Cardiac muscle cell (in vitro differentiated cells and primary cell): Measurements from ENCODE around the gene ATXN1. TPM values are rescaled to one million over a fixed set of nuclear protein-coding genes. Genes with fewer than 3 reads are reported as not detected.

ENCODE experiments used
- DNase-seq, 2 donors: peaks; one replicate each; pipeline versions ENCODE4 v3.0.0 to v3.0.0-alpha.2; 2010 to 2017; ENCODE audit warnings: low read depth in 1 of 2, low spot score in 1 of 2
- H3K27ac ChIP-seq: fragments of 200-600 bp; sonication (generic); 2 replicates; pipeline ENCODE4 v1.5.1; 2016
- H3K27me3 ChIP-seq: fragments of 200-600 bp; sonication (generic); 2 replicates; pipeline ENCODE4 v1.6.0; 2016; ENCODE audit warnings: control low read depth
- H3K36me3 ChIP-seq: fragments of 200-600 bp; sonication (generic); 2 replicates; pipeline ENCODE4 v1.5.1; 2016; ENCODE audit warnings: control low read depth
- H3K4me1 ChIP-seq: fragments of 200-600 bp; sonication (generic); 2 replicates; pipeline ENCODE4 v1.8.1; 2017; ENCODE audit warnings: low read depth, mild to moderate bottlenecking, mixed run types
- H3K4me3 ChIP-seq: fragments of 200-600 bp; sonication (generic); 2 replicates; pipeline ENCODE4 v1.5.1; 2016; ENCODE audit warnings: mild to moderate bottlenecking
- H3K9me3 ChIP-seq: fragments of 200-600 bp; sonication (generic); 2 replicates; pipeline ENCODE4 v1.5.1; 2017; ENCODE audit warnings: low read depth, mild to moderate bottlenecking, control low read depth
- polyA plus RNA-seq: library from polyadenylated mRNA; unstranded; fragments of >200 nt; fragmentation: Nextera tagmentation; extraction: Ambion mirVana; gene quantifications from 2 replicates; pipeline ENCODE4 v1.2.1, GENCODE V29; 2016
- total RNA-seq: library from RNA; depleted of rRNA; stranded (reverse); fragments of >200 nt; gene quantifications from 2 replicates; pipeline ENCODE4 v1.2.3, GENCODE V29; 2016
- TF ChIP-seq, protein P1 (sequence below): IDR thresholded peaks from 2 replicates; pipeline ENCODE4 v1.5.1; 2012; ENCODE audit warnings: low read depth, mild to moderate bottlenecking, low read length

ATXN1 gene
- total and polyA plus RNA-seq, 2 experiments from 2014 or later = 15.1 to 37.4 TPM

DNA sequence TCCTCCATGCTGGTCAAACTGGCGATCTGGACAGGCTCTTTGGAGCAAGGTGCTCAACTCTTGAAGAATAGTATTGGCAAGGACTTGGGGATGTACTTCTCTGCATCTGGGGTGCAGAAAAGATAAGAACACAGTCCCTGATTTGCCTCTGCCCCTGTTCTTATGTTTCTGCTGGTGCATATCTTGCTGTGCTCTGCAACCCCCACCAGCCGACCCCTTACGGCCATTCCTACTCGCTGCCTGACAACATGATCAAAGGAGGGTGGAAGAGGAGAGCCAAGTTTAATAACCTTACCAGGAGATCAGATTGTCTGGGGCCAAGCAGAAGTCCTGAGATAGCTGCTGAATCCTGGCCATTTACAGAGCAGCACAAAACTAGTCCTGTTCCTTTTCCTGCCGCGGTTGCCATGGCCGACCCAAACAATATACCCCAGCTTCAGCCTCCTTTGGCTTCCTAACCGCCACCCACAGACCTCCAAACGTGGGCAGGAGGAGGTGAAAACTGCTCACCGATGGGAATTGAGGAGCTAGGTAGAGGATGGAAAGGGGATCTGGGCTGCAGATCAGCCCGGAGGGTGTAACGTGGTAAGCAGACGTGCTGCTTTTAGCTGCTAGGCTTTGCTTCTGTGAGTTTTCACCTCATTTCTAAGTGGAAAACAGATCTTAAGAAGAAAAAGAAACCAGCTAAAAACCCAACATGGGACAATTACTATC, 60.9 kb downstream of the ATXN1 start:
- peak; percentile 22 to 36 for DNase-seq
- no peak overlapping the region for H3K4me3 ChIP-seq
- TF ChIP-seq, protein P1, sequence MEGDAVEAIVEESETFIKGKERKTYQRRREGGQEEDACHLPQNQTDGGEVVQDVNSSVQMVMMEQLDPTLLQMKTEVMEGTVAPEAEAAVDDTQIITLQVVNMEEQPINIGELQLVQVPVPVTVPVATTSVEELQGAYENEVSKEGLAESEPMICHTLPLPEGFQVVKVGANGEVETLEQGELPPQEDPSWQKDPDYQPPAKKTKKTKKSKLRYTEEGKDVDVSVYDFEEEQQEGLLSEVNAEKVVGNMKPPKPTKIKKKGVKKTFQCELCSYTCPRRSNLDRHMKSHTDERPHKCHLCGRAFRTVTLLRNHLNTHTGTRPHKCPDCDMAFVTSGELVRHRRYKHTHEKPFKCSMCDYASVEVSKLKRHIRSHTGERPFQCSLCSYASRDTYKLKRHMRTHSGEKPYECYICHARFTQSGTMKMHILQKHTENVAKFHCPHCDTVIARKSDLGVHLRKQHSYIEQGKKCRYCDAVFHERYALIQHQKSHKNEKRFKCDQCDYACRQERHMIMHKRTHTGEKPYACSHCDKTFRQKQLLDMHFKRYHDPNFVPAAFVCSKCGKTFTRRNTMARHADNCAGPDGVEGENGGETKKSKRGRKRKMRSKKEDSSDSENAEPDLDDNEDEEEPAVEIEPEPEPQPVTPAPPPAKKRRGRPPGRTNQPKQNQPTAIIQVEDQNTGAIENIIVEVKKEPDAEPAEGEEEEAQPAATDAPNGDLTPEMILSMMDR = no peak
- no peaks in the 10 kb centered on the region for H3K36me3 ChIP-seq
- H3K27ac ChIP-seq = no peak overlapping the region
- no peaks in the 10 kb centered on the region for H3K27me3 ChIP-seq
- H3K4me1 ChIP-seq = peaks cover 33% of the 10 kb centered on the region
- no peaks in the 10 kb centered on the region for H3K9me3 ChIP-seq

GRCh38 chr6:16698997-16699868, 62.0 kb downstream of the ATXN1 start:
- Histone ChIP-seq H3K4me1 (peaks cover 25% of the 10 kb centered on the region), H3K27ac (no peak overlapping the region), H3K9me3 (no peaks in the 10 kb centered on the region), H3K4me3 (no peak overlapping the region), H3K36me3 (no peaks in the 10 kb centered on the region), H3K27me3 (no peaks in the 10 kb centered on the region)
- DNase-seq = peak in 1 of 2 donors; percentile 26
- TF ChIP-seq, protein P1 = no peak

- no peak for DNase-seq
- Histone ChIP-seq H3K27me3 (no peaks in the 10 kb centered on the region), H3K4me3 (no peak overlapping the region), H3K27ac (no peak overlapping the region), H3K36me3 (no peaks in the 10 kb centered on the region), H3K9me3 (no peaks in the 10 kb centered on the region), H3K4me1 (peaks cover 23% of the 10 kb centered on the region)
- TF ChIP-seq, protein P1 = no peak
These were observed 63.1 kb downstream of the ATXN1 start for GRCh38 chr6:16698162-16698533.

DNA sequence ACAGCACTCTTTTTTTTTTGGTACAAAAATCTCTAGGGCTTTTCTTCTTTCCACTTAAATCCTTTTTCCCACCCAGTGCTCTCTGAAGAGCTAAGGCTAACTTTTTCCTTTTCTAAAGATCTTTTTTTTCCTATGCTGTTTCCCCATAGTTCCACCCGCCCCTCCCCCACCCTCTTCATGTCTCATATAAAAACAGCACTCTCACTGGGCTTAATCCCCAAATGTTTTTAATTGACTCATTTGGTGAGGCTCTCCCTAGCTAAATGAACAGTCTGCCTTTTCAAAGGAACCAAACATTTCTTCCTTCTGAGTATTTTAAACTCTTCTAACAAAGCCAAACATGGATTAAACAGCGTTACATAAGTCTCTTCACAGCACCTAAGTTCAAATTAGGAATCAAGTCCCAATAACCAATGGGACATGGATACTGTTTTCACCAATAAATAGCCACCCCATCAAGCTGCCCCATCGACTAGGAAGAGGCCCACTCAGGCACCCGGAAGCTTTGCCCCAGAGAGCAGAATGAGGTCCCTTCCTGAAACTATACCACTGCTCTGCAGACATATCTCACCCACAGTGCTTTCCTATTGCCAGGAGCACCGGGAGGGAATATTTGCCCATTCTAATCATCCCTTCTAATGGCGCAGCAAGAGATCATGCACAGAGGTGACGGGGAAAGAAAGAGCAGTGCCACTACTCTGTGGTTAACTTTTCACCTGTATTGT, 63.7 kb downstream of the ATXN1 start:
- TF ChIP-seq, protein P1 = no peak
- H3K27ac ChIP-seq = no peak overlapping the region

GRCh38 chr6:16696496-16696895, 64.8 kb downstream of the ATXN1 start:
- Histone ChIP-seq H3K4me1 (peaks cover 23% of the 10 kb centered on the region), H3K9me3 (no peaks in the 10 kb centered on the region), H3K27me3 (no peaks in the 10 kb centered on the region), H3K27ac (no peak overlapping the region), H3K4me3 (no peak overlapping the region), H3K36me3 (no peaks in the 10 kb centered on the region)
- TF ChIP-seq, protein P1 = no peak
- DNase-seq = no peak

More for the DNA sequence above, 63.7 kb downstream of the ATXN1 start:
- Histone ChIP-seq H3K36me3 (no peaks in the 10 kb centered on the region), H3K27me3 (no peaks in the 10 kb centered on the region), H3K4me3 (no peak overlapping the region), H3K4me1 (peaks cover 23% of the 10 kb centered on the region), H3K9me3 (no peaks in the 10 kb centered on the region)
- no peak for DNase-seq
